Natural killer cell (primary cell): Measurements from ENCODE around the gene FBXW11. TPM values are rescaled to one million over a fixed set of nuclear protein-coding genes. Genes with fewer than 3 reads are reported as not detected.

Source experiments
- ATAC-seq, 3 donors: fragments of 150-1000 bp in 2 of 3; fragments of 200-7000 bp in 1 of 3; cut with Tn5 transposase; 1 replicate in 1 of 3; 2 replicates in 2 of 3; pipeline ENCODE4 v1.10.0; 2021; ENCODE audit warnings: mild to moderate bottlenecking in 2 of 3, moderate library complexity in 2 of 3
- DNase-seq, 2 donors: peaks; one replicate each; pipeline versions ENCODE4 v3.0.0 to v3.0.0-alpha.2; 2013 to 2021; ENCODE audit warnings: mixed read lengths in 1 of 2
- H3K27ac ChIP-seq: one replicate; pipeline ENCODE4 v1.5.1; 2013; ENCODE audit warnings: mild to moderate bottlenecking, low read length
- H3K27me3 ChIP-seq: one replicate; pipeline ENCODE4 v1.6.1; 2013; ENCODE audit warnings: low read length; ENCODE audit not compliant: control insufficient read depth, insufficient read depth
- H3K36me3 ChIP-seq: one replicate; pipeline ENCODE4 v1.6.1; 2013; ENCODE audit warnings: low read length; ENCODE audit not compliant: control insufficient read depth, insufficient read depth
- H3K4me1 ChIP-seq: one replicate; pipeline ENCODE4 v1.6.1; 2013; ENCODE audit warnings: low read length; ENCODE audit not compliant: control insufficient read depth, insufficient read depth
- H3K4me3 ChIP-seq: one replicate; pipeline ENCODE4 v1.5.1; 2013; ENCODE audit warnings: low read length
- H3K9me3 ChIP-seq: one replicate; pipeline ENCODE4 v1.6.1; 2013; ENCODE audit warnings: low read length; ENCODE audit not compliant: control insufficient read depth, insufficient read depth
- H3K27ac Mint-ChIP-seq, 2 donors: one replicate each; pipeline ENCODE4 v1.8.0; 2022; ENCODE audit warnings: mild to moderate bottlenecking in 2 of 2, mixed read lengths in 2 of 2, moderate library complexity in 1 of 2
- H3K27me3 Mint-ChIP-seq, 2 donors: one replicate each; pipeline ENCODE4 v1.8.0; 2022; ENCODE audit warnings: low read depth in 2 of 2, mixed read lengths in 2 of 2
- H3K36me3 Mint-ChIP-seq: one replicate; pipeline ENCODE4 v1.8.0; 2022; ENCODE audit warnings: mixed read lengths
- H3K4me1 Mint-ChIP-seq, 2 donors: one replicate each; pipeline ENCODE4 v1.8.0; 2022; ENCODE audit warnings: mixed read lengths in 2 of 2
- H3K4me3 Mint-ChIP-seq: one replicate; pipeline ENCODE4 v1.8.0; 2022; ENCODE audit warnings: mild to moderate bottlenecking, moderate library complexity, mixed read lengths
- H3K9me3 Mint-ChIP-seq, 2 donors: one replicate each; pipeline ENCODE4 v1.8.0; 2022; ENCODE audit warnings: mixed read lengths in 2 of 2
- WGBS: methylation state at CpG from one replicate; pipeline ENCODE4 v1.1.7; 2013; ENCODE audit warnings: missing lambda C conversion rate; ENCODE audit not compliant: insufficient coverage; 5-methylcytosine and 5-hydroxymethylcytosine counted together
- intact Hi-C: fragments of 100-400 bp; cut with micrococcal nuclease; formaldehyde crosslinking; loops from one replicate; pipeline ENCODE4 v1.14.2; 2022
- total RNA-seq, 4 donors: library from RNA; stranded (reverse); fragments of 120-200 nt in 1 of 4; gene quantifications; one replicate each; pipeline versions ENCODE4 v1.2.3 to v1.2.4, GENCODE V29; 2013 to 2022
- TF ChIP-seq, protein P1 (sequence below): fragments of 200-600 bp; IDR thresholded peaks from one replicate; pipeline ENCODE4 v1.8.0; 2022; ENCODE audit warnings: antibody characterized with exemption

FBXW11 gene
- total RNA-seq, 3 donors from 2014 or later (not counting 1 experiment from before 2014, with no cell fraction given), result 26.7 to 40.3 (median 39.5) TPM

DNA sequence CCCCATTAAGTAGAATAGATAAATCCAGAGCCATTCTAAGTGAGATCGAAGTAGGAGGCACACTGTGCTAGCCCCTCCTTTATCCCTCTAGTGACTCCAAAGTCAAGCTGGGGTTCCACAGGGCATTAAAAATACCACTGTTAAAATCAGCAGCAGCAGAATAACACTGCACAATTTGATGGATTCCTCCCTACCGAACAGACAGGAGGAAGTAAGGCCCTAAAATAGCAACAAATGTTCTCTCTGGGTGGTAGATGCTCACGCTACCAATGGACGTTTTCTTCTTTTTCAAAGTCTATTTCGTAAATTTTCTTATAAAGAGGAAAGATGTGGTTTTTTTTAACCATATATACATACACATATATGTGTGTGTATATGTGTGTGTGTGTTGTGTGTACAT is 54.4 kb downstream of the FBXW11 start:
- H3K4me1 ChIP-seq, result peaks cover 11% of the 10 kb centered on the region
- no peaks in the 10 kb centered on the region for H3K9me3 Mint-ChIP-seq
- no peak overlapping the region for H3K4me3 ChIP-seq
- H3K27ac Mint-ChIP-seq, result no peak overlapping the region
- no peaks in the 10 kb centered on the region for H3K27me3 Mint-ChIP-seq
- no peak for DNase-seq
- H3K27me3 ChIP-seq, result no peaks in the 10 kb centered on the region
- H3K36me3 ChIP-seq, result no peaks in the 10 kb centered on the region
- ATAC-seq, result no peak
- peaks cover 34 to 35% of the 10 kb centered on the region in 2 donors for H3K4me1 Mint-ChIP-seq
- H3K4me3 Mint-ChIP-seq, result no peak overlapping the region
- TF ChIP-seq, protein P1, sequence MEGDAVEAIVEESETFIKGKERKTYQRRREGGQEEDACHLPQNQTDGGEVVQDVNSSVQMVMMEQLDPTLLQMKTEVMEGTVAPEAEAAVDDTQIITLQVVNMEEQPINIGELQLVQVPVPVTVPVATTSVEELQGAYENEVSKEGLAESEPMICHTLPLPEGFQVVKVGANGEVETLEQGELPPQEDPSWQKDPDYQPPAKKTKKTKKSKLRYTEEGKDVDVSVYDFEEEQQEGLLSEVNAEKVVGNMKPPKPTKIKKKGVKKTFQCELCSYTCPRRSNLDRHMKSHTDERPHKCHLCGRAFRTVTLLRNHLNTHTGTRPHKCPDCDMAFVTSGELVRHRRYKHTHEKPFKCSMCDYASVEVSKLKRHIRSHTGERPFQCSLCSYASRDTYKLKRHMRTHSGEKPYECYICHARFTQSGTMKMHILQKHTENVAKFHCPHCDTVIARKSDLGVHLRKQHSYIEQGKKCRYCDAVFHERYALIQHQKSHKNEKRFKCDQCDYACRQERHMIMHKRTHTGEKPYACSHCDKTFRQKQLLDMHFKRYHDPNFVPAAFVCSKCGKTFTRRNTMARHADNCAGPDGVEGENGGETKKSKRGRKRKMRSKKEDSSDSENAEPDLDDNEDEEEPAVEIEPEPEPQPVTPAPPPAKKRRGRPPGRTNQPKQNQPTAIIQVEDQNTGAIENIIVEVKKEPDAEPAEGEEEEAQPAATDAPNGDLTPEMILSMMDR, result no peak
- no peaks in the 10 kb centered on the region for H3K36me3 Mint-ChIP-seq
- intact Hi-C loops, result no loop called here
- no peaks in the 10 kb centered on the region for H3K9me3 ChIP-seq
- 63% methylated on average over 2 of the region's 5 CpGs for WGBS
- H3K27ac ChIP-seq, result no peak overlapping the region

DNA sequence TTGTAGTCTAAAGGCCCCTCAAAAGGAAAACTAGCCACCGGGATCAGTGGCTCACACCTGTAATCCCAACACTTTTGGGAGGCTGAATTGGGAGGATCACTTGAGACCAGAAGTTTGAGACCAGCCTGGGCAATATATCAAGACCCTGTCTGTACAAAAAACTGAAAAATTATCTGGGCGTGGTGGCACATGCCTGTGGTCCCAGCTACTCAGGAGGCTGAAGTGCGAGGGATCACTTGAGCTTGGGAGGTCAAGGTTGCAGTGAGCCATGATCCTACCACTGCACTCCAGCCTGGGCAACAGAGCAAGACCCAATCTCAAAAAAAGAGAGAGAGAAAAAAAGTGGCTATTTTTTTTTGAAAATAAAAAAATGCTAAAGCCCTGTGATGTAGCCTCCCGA is 55.2 kb downstream of the FBXW11 start:
- Histone ChIP-seq H3K4me1 (peaks cover 7% of the 10 kb centered on the region), H3K9me3 (no peaks in the 10 kb centered on the region), H3K27ac (no peak overlapping the region), H3K36me3 (no peaks in the 10 kb centered on the region), H3K4me3 (no peak overlapping the region), H3K27me3 (no peaks in the 10 kb centered on the region)
- peaks cover 30 to 31% of the 10 kb centered on the region in 2 donors for H3K4me1 Mint-ChIP-seq
- H3K4me3 Mint-ChIP-seq, result no peak overlapping the region
- ATAC-seq (no peak), DNase-seq (no peak)
- TF ChIP-seq, protein P1, result no peak
- intact Hi-C loops, result no loop called here
- WGBS, result 75% methylated on average over 4 of the region's 4 CpGs
- H3K36me3 Mint-ChIP-seq, result no peaks in the 10 kb centered on the region
- no peaks in the 10 kb centered on the region for H3K9me3 Mint-ChIP-seq
- no peaks in the 10 kb centered on the region for H3K27me3 Mint-ChIP-seq
- no peak overlapping the region for H3K27ac Mint-ChIP-seq

DNA sequence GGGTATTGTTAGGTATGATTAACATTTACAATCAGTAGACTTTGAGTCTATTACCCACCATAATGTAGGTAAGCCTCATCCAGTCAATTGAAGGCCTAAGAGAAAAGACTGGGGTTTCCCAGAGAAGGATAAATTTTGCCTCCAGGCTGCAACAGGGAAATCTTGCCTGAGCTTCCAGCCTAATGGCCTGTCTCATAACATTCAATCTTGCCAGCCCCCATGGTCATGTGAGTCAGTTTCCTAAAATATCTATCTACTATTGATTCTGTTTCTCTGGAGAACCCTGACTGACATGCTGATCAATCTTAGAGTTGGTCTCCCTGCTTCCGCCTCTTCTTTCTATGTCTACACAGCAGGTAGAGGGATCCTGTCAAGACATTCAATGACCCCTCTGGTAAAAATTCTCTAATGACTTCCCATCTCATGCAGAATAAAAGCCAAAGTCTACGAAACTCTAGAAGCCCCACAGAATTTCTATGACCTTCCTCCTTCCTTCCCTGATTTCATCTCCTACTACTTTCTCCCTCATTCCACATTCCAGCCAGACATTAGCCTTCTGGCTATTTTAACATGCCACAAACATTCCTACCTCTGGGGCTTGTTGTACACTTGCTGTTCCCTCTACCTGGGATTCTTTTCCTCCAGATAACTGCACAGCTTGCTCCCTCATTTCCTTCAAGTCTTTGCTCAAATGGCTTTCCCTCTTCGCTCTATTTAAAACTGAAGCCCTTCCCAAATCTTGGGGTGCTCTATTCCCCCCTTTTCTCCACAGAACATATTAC is 60.2 kb downstream of the FBXW11 start:
- WGBS, result 97% methylated on average over 3 of the region's 3 CpGs
- Mint-ChIP-seq H3K36me3 (no peaks in the 10 kb centered on the region), H3K9me3 (no peaks in the 10 kb centered on the region), H3K27me3 (no peaks in the 10 kb centered on the region), H3K27ac (no peak overlapping the region), H3K4me3 (no peak overlapping the region), H3K4me1 (peaks cover 24 to 41% of the 10 kb centered on the region in 2 donors)
- no peak overlapping the region for H3K27ac ChIP-seq
- H3K9me3 ChIP-seq, result no peaks in the 10 kb centered on the region
- H3K36me3 ChIP-seq, result no peaks in the 10 kb centered on the region
- intact Hi-C loops, result no loop called here
- DNase-seq, result no peak
- TF ChIP-seq, protein P1, result no peak
- no peak overlapping the region for H3K4me3 ChIP-seq
- no peak for ATAC-seq
- peaks cover 4% of the 10 kb centered on the region for H3K4me1 ChIP-seq
- H3K27me3 ChIP-seq, result no peaks in the 10 kb centered on the region

GRCh38 chr5:171945476-171945875 is 61.0 kb downstream of the FBXW11 start:
- Mint-ChIP-seq H3K36me3 (no peaks in the 10 kb centered on the region), H3K4me1 (peaks cover 29 to 47% of the 10 kb centered on the region in 2 donors), H3K4me3 (no peak overlapping the region), H3K27me3 (no peaks in the 10 kb centered on the region), H3K27ac (no peak overlapping the region), H3K9me3 (no peaks in the 10 kb centered on the region)
- 100% methylated on average over 1 of the region's 4 CpGs for WGBS
- no peaks in the 10 kb centered on the region for H3K27me3 ChIP-seq
- peaks cover 4% of the 10 kb centered on the region for H3K4me1 ChIP-seq
- no peak overlapping the region for H3K4me3 ChIP-seq
- no peaks in the 10 kb centered on the region for H3K36me3 ChIP-seq
- H3K27ac ChIP-seq, result no peak overlapping the region
- no peaks in the 10 kb centered on the region for H3K9me3 ChIP-seq
- DNase-seq, result no peak
- intact Hi-C loops, result no loop called here
- TF ChIP-seq, protein P1, result no peak
- ATAC-seq, result no peak
